NOMO-1 (cell line): ENCODE data around the gene CDPF1.
"Not testable (repeated sequence)": the region's sequence is repeated elsewhere in the genome, so short reads cannot be mapped to it uniquely, and the experiment has no call there.

Source experiments
- DNase-seq, 2 experiments: peaks; one replicate each; lab custom pipeline; 2025; ENCODE audit not compliant: unreplicated experiment in 2 of 2; lab: John Stamatoyannopoulos, UW

Gene CDPF1

DNA sequence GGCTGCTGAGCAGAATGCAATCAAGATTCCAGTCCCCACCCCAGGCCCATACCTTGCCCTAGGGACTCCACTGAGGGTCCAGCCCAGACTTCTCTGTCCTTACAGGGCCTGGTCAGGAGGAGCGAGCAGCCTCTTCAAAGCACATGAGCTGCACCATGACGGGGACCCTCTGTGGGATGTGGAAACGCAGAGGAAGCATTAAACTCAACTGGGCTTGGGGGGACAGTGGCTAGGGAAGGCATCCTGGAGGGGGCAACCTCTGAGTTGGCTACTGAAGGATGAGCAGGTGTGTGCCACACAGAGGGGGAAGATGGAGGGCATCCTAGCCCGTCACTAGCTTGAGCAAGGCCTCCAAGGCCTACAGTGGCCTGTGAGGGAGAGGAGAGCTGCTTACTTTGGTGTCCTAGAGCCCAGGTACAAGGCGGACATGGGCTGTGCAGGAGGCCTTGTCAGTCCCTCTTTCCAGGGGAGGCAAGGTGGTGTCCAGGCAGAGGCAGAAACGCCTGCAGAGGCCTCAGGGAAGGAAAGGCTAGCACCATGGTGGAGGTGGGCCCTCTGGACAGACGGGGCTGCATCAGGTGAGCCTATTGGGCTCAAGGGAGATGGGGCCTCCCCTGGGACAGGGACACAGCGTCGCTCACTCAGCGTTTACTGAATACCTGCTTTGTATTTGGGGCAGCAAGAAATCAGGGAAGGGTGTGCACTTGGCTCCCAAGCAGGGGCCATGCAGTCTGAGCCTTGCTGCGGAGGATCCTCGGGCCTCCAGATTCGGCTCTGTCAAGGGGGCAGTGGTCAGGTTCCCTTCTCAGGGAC, 32.0 kb upstream of the CDPF1 start:
- no peak for DNase-seq

- no peak for DNase-seq
Measured at GRCh38 chr22:46280999-46281623, 31.0 kb upstream of the CDPF1 start.

GRCh38 chr22:46280063-46280817, 30.1 kb upstream of the CDPF1 start:
- no peak for DNase-seq

GRCh38 chr22:46278656-46279645, 28.9 kb upstream of the CDPF1 start:
- DNase-seq: no peak

DNA sequence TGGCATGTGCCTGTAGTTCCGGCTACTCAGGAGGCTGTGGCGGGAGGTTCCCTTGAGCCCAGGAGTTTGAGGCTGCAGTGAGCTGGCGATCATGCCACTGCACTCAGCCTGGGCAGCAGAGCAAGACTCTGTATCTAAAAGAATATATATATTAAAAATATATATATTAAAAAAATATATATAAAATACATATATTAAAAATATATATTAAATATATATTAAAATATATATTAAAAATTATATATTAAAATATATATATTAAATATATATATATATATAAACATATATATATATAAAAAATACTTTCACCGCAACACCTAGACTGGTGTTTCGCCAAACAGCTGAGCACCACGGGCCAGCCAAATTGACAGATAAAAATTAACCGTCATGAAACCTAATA, 26.5 kb upstream of the CDPF1 start:
- DNase-seq: no peak

- DNase-seq: no peak
Measured at GRCh38 chr22:46275455-46276122, 25.5 kb upstream of the CDPF1 start.

- DNase-seq: no peak
Measured at GRCh38 chr22:46274381-46274780, 24.3 kb upstream of the CDPF1 start.

DNA sequence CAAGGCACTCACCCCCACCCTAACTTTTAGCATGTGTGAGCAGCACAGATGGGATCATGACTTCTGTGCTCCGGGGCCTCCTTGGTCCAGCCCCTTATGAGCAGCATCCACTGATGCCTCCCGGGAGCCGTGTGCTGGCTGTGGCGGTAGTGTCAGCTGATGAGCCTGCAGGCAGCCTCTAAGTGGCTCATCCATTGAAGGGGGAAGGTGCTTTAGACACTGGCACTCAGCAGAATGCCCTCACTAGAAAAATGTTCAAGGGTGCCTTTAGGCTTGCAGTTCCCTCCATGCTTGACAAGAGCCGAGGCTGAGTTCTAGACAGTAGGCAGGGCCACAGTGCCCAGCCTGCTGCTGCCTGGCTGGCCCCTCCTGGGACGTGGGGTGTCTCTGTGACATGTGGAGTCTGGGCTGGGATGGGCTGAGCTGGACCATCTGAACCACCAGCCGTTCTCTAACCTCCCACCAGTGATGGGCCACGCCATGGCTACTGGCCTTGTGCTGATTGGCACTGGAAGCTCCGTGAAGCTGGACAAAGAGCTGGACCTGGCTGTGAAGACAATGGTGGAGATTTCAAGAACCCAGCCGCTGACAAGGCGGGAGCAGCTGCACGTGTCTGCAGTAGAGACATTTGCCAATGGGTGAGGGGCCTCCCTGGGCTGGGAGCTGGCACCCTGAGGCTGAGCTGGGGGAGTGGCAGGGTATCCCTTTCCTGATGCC, 23.5 kb upstream of the CDPF1 start:
- no peak for DNase-seq

DNA sequence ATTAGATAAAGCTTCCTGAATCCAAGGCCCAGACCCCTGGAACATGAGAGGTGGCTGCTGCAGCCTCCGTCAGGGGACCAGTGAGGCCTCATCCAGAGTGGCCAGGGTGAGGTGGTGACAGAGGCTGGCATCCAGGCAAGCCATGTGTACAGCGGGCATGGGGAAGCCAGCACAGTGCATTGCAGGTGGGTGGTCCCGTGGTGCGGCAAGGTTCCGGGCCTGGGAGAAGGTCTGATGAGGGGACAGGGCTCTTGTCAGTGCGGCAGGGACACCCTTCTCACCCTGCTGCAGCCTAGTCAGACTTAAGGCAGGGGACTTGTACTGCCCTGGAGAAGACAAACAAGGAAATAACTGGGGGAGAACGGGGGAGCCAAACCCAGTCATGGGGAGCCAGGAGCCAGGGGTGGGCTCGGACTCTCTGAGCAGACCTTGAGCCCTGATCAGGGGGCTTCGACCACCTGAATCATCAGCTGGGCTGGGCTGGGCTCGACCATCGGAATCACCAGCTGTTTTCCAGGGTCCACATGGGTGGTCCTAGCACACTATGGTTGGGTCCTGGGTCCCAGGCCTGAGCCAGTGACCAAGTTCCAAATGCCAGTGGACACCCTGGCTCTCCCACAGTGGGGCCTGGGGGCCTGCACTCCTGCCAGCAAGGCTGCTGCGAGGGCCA, 22.8 kb upstream of the CDPF1 start:
- no peak for DNase-seq

DNA sequence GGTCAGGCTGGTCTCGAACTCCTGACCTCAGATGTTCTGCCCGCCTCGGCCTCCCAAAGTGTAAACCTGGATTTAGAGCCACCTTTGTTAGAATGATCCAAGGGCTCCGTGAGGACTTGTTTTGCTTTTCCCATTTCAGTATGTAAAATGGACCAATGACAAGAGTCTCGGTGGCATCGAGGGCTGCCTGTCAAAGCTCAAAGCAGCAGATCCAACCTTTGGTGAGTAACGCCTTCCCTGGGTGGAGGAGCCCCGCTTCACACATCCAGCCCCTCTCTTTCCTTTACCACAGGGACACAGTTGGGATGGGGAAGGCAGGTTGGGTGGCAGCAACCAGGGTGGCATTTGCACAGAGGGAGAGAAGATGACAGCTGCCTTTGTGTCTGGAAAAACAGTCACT, 22.1 kb upstream of the CDPF1 start:
- no peak for DNase-seq

- DNase-seq: no peak
Measured at GRCh38 chr22:46269564-46269963, 19.5 kb upstream of the CDPF1 start.

GRCh38 chr22:46267431-46268279, 17.6 kb upstream of the CDPF1 start, which contains the start of gene TTC38:
Gene TTC38 (plus strand): TSS chr22:46268008. CDS start chr22:46268040, 32 bp downstream.
- peak; percentile 50 to 67 for DNase-seq

DNA sequence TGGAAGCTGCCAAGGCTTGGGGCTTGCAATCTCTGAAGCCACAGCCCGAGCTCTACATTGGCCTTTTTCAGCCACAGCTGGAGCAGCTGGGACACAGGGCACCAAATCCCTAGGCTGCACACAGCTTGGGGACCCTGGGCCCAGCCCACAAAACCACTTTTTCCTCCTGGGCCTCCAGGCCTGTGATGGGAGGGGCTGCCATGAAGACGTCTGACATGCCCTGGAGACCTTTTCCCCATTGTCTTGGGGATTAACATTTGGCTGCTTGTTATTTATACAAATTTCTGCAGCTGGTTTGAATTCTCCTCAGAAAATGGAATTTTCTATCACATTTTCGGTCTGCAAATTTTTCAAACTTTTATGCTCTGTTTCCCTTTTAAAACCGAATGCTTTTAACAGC, 15.5 kb upstream of the CDPF1 start:
- DNase-seq: not testable (repeated sequence)

- DNase-seq: not testable (repeated sequence)
Measured at GRCh38 chr22:46264520-46264919, 14.4 kb upstream of the CDPF1 start.

GRCh38 chr22:46263216-46263590, 13.1 kb upstream of the CDPF1 start, which contains the start of gene PKDREJ:
Gene PKDREJ (minus strand): TSS chr22:46263343. CDS start chr22:46263322, 21 bp downstream.
- DNase-seq: no peak

DNA sequence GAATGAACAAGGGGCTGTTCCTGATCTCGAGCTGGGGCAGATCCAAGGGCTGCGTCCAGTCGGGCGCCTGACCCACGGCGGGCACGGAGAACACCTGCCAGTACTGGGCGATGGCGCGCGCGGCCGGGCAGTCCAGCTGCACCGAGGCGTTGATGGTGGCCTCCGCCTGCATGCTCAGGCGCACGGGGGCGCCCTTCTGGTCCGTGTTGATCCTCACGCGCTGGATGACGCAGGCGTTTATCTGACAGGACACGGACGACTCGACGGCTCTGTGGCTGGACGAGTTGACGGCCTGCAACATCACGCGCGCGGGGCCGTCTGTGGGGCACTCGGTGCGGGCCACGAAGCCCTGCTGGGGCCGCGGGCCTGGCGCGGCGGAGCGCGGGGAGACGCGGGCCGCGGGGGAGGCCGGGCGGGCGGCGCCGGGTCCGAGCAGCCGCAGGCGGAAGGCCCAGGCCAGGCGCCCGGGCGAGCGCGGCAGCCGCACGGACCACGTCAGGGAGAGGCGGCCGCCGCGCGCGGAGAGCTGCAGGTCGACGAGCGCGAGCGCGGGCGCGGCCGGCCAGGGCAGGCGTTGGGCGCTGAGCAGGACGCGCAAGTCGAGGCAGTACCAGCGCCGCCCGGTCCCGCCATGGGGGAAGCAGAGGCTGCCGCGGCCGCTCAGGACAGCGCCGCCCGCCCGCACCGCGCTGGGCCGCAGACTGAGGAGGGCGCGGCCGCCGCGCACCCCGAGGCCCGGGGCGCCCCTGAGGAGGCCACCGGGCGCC, 12.5 kb upstream of the CDPF1 start:
- no peak for DNase-seq

- DNase-seq: no peak
Measured at GRCh38 chr22:46260038-46260437, 9.9 kb upstream of the CDPF1 start.
